Esophagus muscularis mucosa (tissue), 4 donors: ENCODE results near the gene ZC3H6.
A peak's percentile ranks its signal among the peaks of the same experiment; 100 is the strongest.

Source experiments
- EP300 ChIP-seq: sonication (generic); formaldehyde crosslinking; IDR thresholded peaks from one replicate; pipeline ENCODE4 v1.6.1; 2017; ENCODE audit warnings: antibody characterized with exemption
- POLR2AphosphoS5 ChIP-seq, 2 donors: sonication (generic); formaldehyde crosslinking; IDR thresholded peaks; one replicate each; pipeline ENCODE4 v1.6.1; 2017; ENCODE audit warnings: antibody characterized with exemption in 2 of 2
- TF ChIP-seq, protein P1 (sequence below), 3 experiments: fragments of 200-600 bp in 2 of 3; fragments of 450-650 bp in 1 of 3; sonication (generic) in 2 of 3; IDR thresholded peaks; one replicate each; pipeline ENCODE4 v1.5.1; 2017 to 2019; ENCODE audit warnings: antibody characterized with exemption in 3 of 3, mild to moderate bottlenecking in 2 of 3, moderate library complexity in 1 of 3

DNA sequence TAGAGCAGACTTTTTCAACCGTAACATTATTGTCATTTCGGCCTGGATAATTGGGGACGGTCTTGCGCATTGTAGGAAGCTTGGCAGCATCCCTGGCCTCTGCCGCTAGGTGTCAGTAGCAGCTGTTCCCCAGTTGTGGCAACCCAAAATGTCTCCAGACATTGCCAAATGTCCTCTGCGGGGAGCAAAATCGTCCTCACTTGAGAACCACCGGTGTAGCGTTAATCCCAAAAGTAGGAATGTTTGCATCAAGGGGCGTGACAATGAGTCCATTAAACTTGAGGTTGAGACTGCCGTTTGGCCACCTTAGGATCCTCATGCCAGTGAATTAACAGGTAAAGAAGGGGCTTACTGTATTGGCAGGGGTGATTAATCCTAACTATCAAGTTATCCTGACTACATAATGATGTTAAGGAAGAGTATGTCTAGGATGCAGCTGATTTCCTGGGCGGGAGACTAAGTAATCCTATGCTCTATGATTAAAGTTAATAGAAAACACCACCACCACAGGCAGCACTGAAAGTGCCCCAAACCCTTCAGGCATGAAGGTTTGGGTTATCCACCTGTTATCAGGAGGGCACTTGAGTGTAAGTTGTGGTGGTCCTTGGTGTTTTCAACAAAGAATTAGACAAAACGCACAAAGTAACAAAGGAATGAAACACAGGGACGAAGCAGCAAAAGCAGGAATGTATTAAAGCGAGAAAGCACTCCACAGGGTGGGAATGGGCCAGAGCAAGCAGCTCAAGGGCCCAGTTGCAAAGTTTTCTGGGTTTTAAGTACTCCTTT is 15.7 kb upstream of the ZC3H6 start:
- TF ChIP-seq, protein P1, sequence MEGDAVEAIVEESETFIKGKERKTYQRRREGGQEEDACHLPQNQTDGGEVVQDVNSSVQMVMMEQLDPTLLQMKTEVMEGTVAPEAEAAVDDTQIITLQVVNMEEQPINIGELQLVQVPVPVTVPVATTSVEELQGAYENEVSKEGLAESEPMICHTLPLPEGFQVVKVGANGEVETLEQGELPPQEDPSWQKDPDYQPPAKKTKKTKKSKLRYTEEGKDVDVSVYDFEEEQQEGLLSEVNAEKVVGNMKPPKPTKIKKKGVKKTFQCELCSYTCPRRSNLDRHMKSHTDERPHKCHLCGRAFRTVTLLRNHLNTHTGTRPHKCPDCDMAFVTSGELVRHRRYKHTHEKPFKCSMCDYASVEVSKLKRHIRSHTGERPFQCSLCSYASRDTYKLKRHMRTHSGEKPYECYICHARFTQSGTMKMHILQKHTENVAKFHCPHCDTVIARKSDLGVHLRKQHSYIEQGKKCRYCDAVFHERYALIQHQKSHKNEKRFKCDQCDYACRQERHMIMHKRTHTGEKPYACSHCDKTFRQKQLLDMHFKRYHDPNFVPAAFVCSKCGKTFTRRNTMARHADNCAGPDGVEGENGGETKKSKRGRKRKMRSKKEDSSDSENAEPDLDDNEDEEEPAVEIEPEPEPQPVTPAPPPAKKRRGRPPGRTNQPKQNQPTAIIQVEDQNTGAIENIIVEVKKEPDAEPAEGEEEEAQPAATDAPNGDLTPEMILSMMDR (IDR thresholded peaks at IDR 0.05): peak in 2 of 3 experiments; percentile 94
- TF ChIP-seq EP300 (no peak), POLR2AphosphoS5 (IDR thresholded peaks at IDR 0.05) (peak; percentile 62 to 73)
